Activated CD8-positive, alpha-beta memory T cell treated with anti-CD3 and anti-CD28 coated beads, Interleukin-2, amount 50 U/mL, for 4 hours (primary cell): ENCODE data around the gene DLX1.
"Not testable (repeated sequence)": the region's sequence is repeated elsewhere in the genome, so short reads cannot be mapped to it uniquely, and the experiment has no call there.

Source experiments
- DNase-seq: peaks from one replicate; pipeline ENCODE4 v3.0.0-alpha.2; 2020

DLX1 gene

GRCh38 chr2:172066394-172066886 is 18.9 kb upstream of the DLX1 start:
- DNase-seq = no peak

GRCh38 chr2:172067905-172068304 is 17.4 kb upstream of the DLX1 start:
- not testable (repeated sequence) for DNase-seq

- no peak for DNase-seq
Measured at GRCh38 chr2:172070936-172071335, 14.4 kb upstream of the DLX1 start.

- no peak for DNase-seq
Measured at GRCh38 chr2:172072303-172072702, 13.0 kb upstream of the DLX1 start.

GRCh38 chr2:172072706-172073105 is 12.6 kb upstream of the DLX1 start:
- DNase-seq = no peak

GRCh38 chr2:172073518-172073917 is 11.8 kb upstream of the DLX1 start:
- DNase-seq = no peak

GRCh38 chr2:172074254-172074653 is 11.1 kb upstream of the DLX1 start:
- DNase-seq = no peak

- no peak for DNase-seq
Measured at GRCh38 chr2:172079416-172079815, 5.9 kb upstream of the DLX1 start.

- no peak for DNase-seq
Measured at GRCh38 chr2:172079838-172080640, 5.3 kb upstream of the DLX1 start.

GRCh38 chr2:172080641-172081220 is 4.6 kb upstream of the DLX1 start:
- no peak for DNase-seq

GRCh38 chr2:172081221-172082022 is 3.9 kb upstream of the DLX1 start:
- DNase-seq = no peak

- no peak for DNase-seq
Measured at GRCh38 chr2:172082105-172082943, 3.0 kb upstream of the DLX1 start.

- DNase-seq = no peak
Measured at GRCh38 chr2:172082944-172083627, 2.2 kb upstream of the DLX1 start.

- no peak for DNase-seq
Measured at GRCh38 chr2:172083628-172084394, 1.5 kb upstream of the DLX1 start.

- DNase-seq = no peak
Measured at GRCh38 chr2:172084395-172084644, 987 bp upstream of the DLX1 start.

GRCh38 chr2:172084645-172085459 is 455 bp upstream of the DLX1 start:
- no peak for DNase-seq

- DNase-seq = no peak
Measured at GRCh38 chr2:172086241-172087206, 1.2 kb downstream of the DLX1 start.

- no peak for DNase-seq
Measured at GRCh38 chr2:172087207-172087779, 2.0 kb downstream of the DLX1 start.

- no peak for DNase-seq
Measured at GRCh38 chr2:172087780-172088244, 2.5 kb downstream of the DLX1 start.
